ENCODE results near the gene DMD.

DNA sequence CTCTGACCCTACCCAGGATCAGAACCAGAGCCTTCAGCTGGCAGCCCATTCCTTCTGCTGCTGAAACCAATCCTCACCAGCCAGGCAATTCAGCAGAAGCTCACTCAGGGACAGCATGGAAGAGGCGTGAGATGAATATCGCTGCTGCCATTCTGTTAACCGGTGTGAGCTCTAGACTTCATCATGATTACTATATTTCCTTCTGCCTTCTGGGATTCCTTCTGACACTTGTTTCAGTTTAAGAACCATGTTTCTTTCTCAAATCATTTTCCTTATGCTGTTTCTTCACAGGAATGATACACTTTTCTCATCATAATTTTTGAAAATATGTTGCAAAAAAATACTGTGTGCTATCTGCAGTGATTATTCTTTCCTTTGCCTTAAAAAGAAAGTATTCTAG is 1666.2 kb downstream of the DMD start:
- TF ChIP-seq, protein P1, sequence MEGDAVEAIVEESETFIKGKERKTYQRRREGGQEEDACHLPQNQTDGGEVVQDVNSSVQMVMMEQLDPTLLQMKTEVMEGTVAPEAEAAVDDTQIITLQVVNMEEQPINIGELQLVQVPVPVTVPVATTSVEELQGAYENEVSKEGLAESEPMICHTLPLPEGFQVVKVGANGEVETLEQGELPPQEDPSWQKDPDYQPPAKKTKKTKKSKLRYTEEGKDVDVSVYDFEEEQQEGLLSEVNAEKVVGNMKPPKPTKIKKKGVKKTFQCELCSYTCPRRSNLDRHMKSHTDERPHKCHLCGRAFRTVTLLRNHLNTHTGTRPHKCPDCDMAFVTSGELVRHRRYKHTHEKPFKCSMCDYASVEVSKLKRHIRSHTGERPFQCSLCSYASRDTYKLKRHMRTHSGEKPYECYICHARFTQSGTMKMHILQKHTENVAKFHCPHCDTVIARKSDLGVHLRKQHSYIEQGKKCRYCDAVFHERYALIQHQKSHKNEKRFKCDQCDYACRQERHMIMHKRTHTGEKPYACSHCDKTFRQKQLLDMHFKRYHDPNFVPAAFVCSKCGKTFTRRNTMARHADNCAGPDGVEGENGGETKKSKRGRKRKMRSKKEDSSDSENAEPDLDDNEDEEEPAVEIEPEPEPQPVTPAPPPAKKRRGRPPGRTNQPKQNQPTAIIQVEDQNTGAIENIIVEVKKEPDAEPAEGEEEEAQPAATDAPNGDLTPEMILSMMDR (IDR thresholded peaks at IDR 0.05): no peak
- TF ChIP-seq EZH2 (IDR thresholded peaks at IDR 0.05; ENCODE audit: borderline replicate concordance, insufficient read depth, low read depth, low read length, poor library complexity, severe bottlenecking): no peak
